Measurements from ENCODE around the gene PRM3. TPM values are rescaled to one million over a fixed set of nuclear protein-coding genes. Genes with fewer than 3 reads are reported as not detected.

PRM3 gene
- total RNA-seq, 1 experiment from 2014 or later = not detected

GRCh38 chr16:11255737-11256660 is 17.4 kb downstream of the PRM3 start, which contains the start of gene SOCS1:
TSS of gene SOCS1 (minus strand) at chr16:11256204. CDS start at chr16:11255478, 726 bp downstream.
- Mint-ChIP-seq H3K4me3 (ENCODE audit: low read depth, unreplicated experiment) (peak within 1 kb of the TSS; percentile 92), H3K36me3 (ENCODE audit: insufficient read depth, unreplicated experiment) (peaks cover 37% of the 10 kb centered on the region), H3K27ac (ENCODE audit: unreplicated experiment) (peak within 1 kb of the TSS; percentile 85), H3K27me3 (ENCODE audit: unreplicated experiment) (no peaks in the 10 kb centered on the region), H3K9me3 (ENCODE audit: low read depth, unreplicated experiment) (no peaks in the 10 kb centered on the region), H3K4me1 (ENCODE audit: low read depth, unreplicated experiment) (peaks cover 29% of the 10 kb centered on the region)
- intact Hi-C loops (cut with micrococcal nuclease; ENCODE audit: unreplicated experiment) = loop anchor here (5.0 to 10.0 kb wide), 6 partner anchors 41 to 264 kb away; no protein-coding TSS in a partner anchor
- peak; percentile 96 for DNase-seq
- peak; percentile 98 for TF ChIP-seq CTCF (IDR thresholded peaks at IDR 0.05; ENCODE audit: unreplicated experiment)
- CTCF ChIA-PET = interaction anchor here (0.6 to 5.4 kb wide), 24 partner anchors 17 to 298 kb away, joined by 3 to 34 read pairs (median 4); partner anchors contain the start of gene PRM3
- BruUV-seq (replicated peaks) = TSS peak; percentile 86

GRCh38 chr16:11254913-11255736 is 18.3 kb downstream of the PRM3 start:
- Mint-ChIP-seq H3K4me3 (ENCODE audit: low read depth, unreplicated experiment) (peak overlapping the region; percentile 92), H3K27me3 (ENCODE audit: unreplicated experiment) (no peaks in the 10 kb centered on the region), H3K4me1 (ENCODE audit: low read depth, unreplicated experiment) (peaks cover 20% of the 10 kb centered on the region), H3K27ac (ENCODE audit: unreplicated experiment) (peak overlapping the region; percentile 48), H3K9me3 (ENCODE audit: low read depth, unreplicated experiment) (no peaks in the 10 kb centered on the region), H3K36me3 (ENCODE audit: insufficient read depth, unreplicated experiment) (peaks cover 37% of the 10 kb centered on the region)
- intact Hi-C loops (cut with micrococcal nuclease; ENCODE audit: unreplicated experiment) = loop anchor here (5.0 to 10.0 kb wide), 6 partner anchors 42 to 263 kb away; no protein-coding TSS in a partner anchor
- no peak for TF ChIP-seq CTCF (IDR thresholded peaks at IDR 0.05; ENCODE audit: unreplicated experiment)
- DNase-seq = peak; percentile 25
- no TSS peak for BruUV-seq (replicated peaks)
- CTCF ChIA-PET = interaction anchor here (0.6 to 5.4 kb wide), 19 partner anchors 18 to 297 kb away, joined by 3 to 34 read pairs (median 5); partner anchors contain the start of gene PRM3

GRCh38 chr16:11253995-11254912 is 19.2 kb downstream of the PRM3 start:
- BruUV-seq (replicated peaks) = TSS peak; percentile 56
- peaks cover 11% of the 10 kb centered on the region for H3K4me1 Mint-ChIP-seq (ENCODE audit: low read depth, unreplicated experiment)
- peak overlapping the region; percentile 92 for H3K4me3 Mint-ChIP-seq (ENCODE audit: low read depth, unreplicated experiment)
- H3K36me3 Mint-ChIP-seq (ENCODE audit: insufficient read depth, unreplicated experiment) = peaks cover 37% of the 10 kb centered on the region
- no peak for DNase-seq
- TF ChIP-seq CTCF (IDR thresholded peaks at IDR 0.05; ENCODE audit: unreplicated experiment) = no peak
- no peaks in the 10 kb centered on the region for H3K27me3 Mint-ChIP-seq (ENCODE audit: unreplicated experiment)
- CTCF ChIA-PET = interaction anchor here (2.1 to 5.4 kb wide), 2 partner anchors 229 to 291 kb away, joined by 9 to 34 read pairs; no protein-coding TSS in a partner anchor
- H3K9me3 Mint-ChIP-seq (ENCODE audit: low read depth, unreplicated experiment) = no peaks in the 10 kb centered on the region
- intact Hi-C loops (cut with micrococcal nuclease; ENCODE audit: unreplicated experiment) = loop anchor here (10.0 kb wide), 2 partner anchors 119 to 149 kb away; no protein-coding TSS in a partner anchor
- peak overlapping the region; percentile 48 for H3K27ac Mint-ChIP-seq (ENCODE audit: unreplicated experiment)

All from Calu3 (cell line).